Ishikawa (cell line): ENCODE results near the gene ADRB2.

Experiments
- CEBPB ChIP-seq: IDR thresholded peaks from 2 replicates; pipeline ENCODE4 v1.6.1; 2012
- EP300 ChIP-seq: IDR thresholded peaks from 2 replicates; pipeline ENCODE4 v1.6.1; 2012; ENCODE audit warnings: borderline replicate concordance
- MAX ChIP-seq: IDR thresholded peaks from 2 replicates; pipeline ENCODE4 v1.6.1; 2012
- RAD21 ChIP-seq: IDR thresholded peaks from 2 replicates; pipeline ENCODE4 v1.6.1; 2012; ENCODE audit warnings: low read depth
- TAF1 ChIP-seq: IDR thresholded peaks from 2 replicates; pipeline ENCODE4 v1.6.1; 2012; ENCODE audit warnings: low read depth, mild to moderate bottlenecking
- USF1 ChIP-seq: IDR thresholded peaks from 2 replicates; pipeline ENCODE4 v1.6.1; 2012
- YY1 ChIP-seq: IDR thresholded peaks from 2 replicates; pipeline ENCODE4 v1.6.1; 2012; ENCODE audit warnings: low read depth

DNA sequence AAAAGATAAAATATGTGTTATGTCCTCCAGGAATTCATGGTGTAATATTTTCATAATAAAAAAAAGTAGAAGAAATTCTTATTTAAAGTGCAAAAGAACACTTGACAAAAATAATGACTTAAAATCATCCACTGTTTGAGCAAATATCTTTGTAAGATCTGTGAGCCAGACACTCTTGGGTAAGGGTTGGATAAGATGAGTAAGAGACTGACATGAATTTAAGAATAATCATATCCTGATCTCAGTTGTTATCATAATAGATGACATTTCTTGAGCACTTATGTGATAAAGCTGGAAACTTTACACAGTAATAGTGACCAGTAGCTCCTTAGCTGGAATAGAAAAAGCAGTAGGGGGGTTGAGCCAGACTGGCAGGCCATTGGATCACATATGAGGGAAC lies 40.0 kb upstream of the ADRB2 start:
- TF ChIP-seq CEBPB, result no peak
- no peak for TF ChIP-seq USF1
- TF ChIP-seq TAF1, result no peak
- TF ChIP-seq MAX, result no peak
- no peak for TF ChIP-seq EP300
- no peak for TF ChIP-seq YY1
- TF ChIP-seq RAD21, result no peak
